22Rv1 (cell line): Measurements from ENCODE around the gene RASGRP2.

Experiments used
- ZFX ChIP-seq: fragments of 450-650 bp; IDR thresholded peaks from 2 replicates; pipeline ENCODE4 v1.6.1; 2017; ENCODE audit warnings: antibody characterized with exemption, borderline replicate concordance
- TF ChIP-seq, protein P1 (sequence below): fragments of 450-650 bp; IDR thresholded peaks from 2 replicates; pipeline ENCODE4 v1.5.1; 2017; ENCODE audit warnings: mild to moderate bottlenecking

DNA sequence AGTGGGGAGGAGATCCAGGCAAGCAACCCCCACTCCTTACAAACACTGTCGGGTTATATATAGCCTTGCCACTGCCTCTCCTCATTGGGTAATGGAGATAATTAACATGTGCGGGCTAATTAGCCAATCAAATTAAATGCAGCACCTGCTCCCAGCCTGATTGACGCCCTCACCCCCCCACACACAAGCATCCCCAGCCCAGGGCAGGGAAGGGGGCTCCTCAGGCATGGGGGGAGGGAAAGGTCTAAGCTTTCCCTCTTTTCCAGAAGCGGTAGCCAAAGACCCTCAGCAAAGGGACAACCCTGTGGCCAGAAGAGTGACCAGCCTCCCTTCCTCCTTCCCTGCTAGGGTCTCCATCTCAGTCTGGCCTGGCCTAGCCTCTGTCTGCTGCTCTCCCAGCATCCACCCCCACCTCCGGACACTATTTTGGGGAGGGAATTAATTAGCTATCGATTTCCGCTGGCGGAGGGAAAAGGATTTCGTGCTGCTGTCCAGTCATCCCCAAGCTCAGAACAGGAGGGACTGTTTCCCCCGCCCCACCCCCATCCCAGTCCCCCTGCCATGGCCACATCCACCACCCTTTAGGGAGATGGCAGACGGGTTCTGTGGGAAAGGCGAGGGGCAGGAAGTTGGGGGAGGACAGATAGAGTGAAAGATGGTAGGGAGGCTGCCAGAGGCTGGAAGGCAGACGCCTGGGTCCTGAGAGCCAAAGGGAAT is 28.0 kb downstream of the RASGRP2 start:
- TF ChIP-seq, protein P1, sequence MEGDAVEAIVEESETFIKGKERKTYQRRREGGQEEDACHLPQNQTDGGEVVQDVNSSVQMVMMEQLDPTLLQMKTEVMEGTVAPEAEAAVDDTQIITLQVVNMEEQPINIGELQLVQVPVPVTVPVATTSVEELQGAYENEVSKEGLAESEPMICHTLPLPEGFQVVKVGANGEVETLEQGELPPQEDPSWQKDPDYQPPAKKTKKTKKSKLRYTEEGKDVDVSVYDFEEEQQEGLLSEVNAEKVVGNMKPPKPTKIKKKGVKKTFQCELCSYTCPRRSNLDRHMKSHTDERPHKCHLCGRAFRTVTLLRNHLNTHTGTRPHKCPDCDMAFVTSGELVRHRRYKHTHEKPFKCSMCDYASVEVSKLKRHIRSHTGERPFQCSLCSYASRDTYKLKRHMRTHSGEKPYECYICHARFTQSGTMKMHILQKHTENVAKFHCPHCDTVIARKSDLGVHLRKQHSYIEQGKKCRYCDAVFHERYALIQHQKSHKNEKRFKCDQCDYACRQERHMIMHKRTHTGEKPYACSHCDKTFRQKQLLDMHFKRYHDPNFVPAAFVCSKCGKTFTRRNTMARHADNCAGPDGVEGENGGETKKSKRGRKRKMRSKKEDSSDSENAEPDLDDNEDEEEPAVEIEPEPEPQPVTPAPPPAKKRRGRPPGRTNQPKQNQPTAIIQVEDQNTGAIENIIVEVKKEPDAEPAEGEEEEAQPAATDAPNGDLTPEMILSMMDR = no peak
- TF ChIP-seq ZFX = no peak
